ENCODE data around the gene CKAP4.
"Not testable (repeated sequence)": the region's sequence is repeated elsewhere in the genome, so short reads cannot be mapped to it uniquely, and the experiment has no call there.

CKAP4 gene

DNA sequence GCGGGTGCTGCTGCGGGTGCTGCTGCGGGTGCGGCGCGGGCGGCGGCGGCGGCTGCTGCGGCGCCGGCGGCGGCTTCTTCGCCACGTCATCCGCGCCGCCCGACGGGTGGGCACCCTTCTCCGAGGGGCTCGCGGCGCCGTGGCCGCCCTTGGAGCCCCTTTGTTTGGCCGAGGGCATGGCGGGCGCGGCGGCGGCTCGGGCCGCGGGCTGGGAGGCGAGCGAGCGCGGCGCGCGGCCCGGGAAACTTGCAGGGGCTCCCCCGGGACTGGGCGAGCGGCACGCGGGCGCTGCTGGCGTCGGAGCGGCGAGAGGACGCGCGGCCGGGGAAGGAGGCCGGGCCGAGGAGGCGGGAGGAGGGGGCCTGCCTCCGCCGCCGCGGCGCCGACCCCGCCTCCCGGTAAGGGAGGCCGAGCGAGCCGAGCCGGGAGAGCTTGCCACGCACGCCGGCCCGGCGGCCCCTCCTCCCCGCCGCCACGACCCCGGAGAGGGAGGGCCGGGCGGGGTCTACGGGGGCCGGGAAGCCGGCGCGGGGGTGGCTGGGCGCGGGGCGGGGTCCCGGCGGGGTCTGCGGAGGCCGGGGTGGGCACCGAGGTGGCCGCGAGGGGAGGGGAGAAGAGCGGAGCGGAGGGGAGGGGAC lies at the start of gene CKAP4:
Gene CKAP4, minus strand, starts transcription at position 347 of the 638 bp plus-strand sequence. Its CDS starts 169 bp downstream, at position 178.
- DNase-seq (ENCODE audit: low read depth in 2 of 2), result no peak

GRCh38 chr12:106297075-106297474 lies 49.3 kb upstream of the CKAP4 start:
- no peak for DNase-seq (ENCODE audit: low read depth in 2 of 2)

DNA sequence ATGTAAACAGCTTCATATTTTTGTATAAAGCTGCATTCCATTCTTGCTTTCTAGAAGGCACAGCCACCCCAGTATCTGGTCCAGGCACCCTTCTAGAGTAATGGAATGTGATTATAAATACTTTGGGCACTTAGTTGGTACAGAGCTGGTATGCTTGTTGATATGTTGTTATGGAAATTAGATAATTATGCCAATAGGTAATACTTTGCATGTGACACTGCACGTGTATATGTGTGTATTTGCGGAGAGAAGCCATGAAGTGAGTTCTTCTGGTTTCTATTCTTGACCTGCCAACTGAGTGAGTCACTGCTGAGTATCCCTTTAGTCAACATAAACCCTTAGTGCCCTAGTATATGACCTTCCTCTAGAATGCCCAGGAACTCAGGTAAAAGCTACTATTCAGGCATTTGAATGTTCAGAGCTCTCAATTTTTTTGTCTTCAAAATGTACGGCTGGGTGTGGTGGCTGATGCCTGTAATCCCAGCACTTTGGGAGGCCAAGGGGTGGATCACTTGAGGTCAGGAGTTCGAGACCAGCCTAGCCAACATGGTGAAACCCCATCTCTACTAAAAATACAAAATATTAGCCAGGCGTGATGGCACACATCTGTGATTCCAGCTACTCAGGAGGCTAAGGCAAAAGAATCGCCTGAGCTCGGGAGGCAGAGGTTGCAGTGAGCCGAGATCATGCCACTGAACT lies 48.5 kb upstream of the CKAP4 start:
- no peak for DNase-seq (ENCODE audit: low read depth in 2 of 2)

GRCh38 chr12:106292339-106292738 lies 44.5 kb upstream of the CKAP4 start:
- no peak for DNase-seq (ENCODE audit: low read depth in 2 of 2)

DNA sequence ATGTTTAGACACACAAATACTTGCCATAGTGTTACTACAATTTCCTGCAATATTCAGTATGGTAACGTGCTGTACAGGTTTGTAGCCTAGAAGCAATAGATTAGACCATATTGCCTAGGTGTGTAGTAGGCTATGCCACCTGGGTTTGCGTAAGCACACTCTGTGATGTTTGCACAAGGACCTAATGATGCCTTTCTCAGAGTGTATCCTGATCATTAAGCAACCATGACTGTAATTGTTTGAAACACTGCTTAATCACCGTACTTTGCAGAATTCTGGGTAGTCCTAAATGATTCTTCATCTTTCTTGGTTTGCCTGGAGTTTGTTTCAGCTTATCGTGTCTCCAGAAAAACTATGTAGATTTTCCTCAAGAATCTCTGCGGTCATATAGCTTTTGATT lies 43.5 kb upstream of the CKAP4 start:
- no peak for DNase-seq (ENCODE audit: low read depth in 2 of 2)

GRCh38 chr12:106290666-106291065 lies 42.8 kb upstream of the CKAP4 start:
- no peak for DNase-seq (ENCODE audit: low read depth in 2 of 2)

DNA sequence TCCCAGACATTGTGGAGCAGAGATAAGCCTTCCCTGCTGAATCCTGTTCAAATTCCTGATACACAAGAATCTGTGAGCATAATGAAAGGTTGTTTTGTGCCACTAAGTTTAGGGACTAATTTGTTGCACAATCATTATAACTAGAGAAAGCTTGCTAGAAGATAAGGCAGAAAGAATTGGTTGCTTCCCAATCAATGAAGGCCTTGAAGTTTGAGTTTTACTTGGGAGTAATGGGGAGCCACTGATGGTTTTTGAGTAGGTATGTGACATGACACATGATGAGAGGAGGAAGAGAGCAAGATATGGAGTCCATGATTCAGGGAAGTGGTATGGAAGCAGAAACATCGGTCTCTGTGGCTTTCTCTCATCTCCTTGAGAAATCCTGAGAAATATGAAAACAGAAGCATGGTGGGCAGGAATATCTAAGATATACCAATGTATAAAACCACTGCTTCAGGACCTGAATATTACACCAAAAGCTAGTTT lies 41.4 kb upstream of the CKAP4 start:
- DNase-seq (ENCODE audit: low read depth in 2 of 2), result no peak

DNA sequence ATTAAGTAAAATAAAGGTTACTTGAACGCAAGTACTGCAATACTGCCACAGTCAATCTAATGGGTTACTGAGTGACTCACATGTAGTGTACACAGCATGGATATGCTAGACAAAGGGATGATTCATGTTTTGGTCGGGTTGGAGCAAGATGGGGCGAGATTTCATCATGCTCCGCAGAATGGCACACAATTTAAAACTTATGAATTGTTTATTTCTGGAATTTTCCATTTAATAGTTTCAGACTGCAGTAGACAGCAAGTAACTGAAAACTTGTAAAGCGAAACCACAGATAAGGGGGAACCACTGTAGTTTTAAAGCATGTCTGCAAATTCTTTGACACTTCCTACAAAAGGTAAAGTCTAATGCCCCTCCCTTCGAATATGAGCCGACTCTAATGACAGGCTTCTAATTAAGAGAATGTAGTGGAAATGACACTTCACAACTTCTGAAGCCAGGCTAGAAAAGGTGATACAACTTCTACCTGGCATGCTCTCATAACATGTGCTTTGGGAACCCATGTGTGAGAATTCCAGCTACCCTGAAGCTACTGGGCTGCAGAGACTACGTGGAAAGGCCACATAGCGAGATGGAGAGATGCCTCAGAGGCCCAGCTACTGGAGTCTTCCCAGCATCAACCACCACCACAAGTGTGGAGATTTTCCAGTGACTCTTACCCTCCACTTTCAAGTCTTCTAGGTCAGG lies 40.8 kb upstream of the CKAP4 start:
- no peak for DNase-seq (ENCODE audit: low read depth in 2 of 2)

DNA sequence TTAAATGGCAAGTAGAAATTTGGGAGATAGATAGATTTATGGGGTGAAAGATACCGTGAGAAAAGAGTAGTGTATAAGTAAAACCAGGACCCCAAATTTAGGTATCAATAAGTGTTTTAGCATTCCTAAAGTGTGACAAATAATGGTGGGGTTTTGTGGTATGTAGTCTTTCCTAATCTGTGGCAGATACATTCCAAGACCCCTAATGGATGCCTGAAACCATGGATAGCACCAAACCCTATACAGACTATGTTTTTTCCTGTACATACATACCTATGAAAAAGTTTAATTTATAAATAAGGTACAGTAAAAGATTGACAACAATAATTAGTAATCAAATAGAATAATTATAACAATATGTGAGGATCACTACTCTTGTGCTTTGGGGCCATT lies 40.3 kb upstream of the CKAP4 start:
- no peak for DNase-seq (ENCODE audit: low read depth in 2 of 2)

DNA sequence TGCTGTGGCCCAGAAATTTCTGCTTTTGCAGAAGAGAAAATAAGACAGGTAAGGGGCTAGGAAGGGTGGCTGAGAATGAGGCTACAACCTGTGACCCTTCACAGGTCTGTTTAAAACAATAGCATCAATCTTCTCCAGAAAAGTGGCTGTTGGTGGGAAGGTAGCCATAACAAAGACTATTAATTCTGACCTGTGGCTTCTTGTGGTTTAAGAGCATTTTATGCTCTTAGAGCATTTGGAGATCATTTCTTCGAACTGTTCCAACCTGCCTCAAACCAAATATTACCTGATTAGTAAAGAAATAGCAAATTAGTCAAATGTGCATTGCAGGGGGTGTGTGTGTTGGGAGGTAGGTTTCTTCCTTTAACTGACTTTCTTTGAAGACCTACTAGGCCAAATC lies 39.5 kb upstream of the CKAP4 start:
- no peak for DNase-seq (ENCODE audit: low read depth in 2 of 2)

GRCh38 chr12:106286576-106287162 lies 38.8 kb upstream of the CKAP4 start:
- DNase-seq (ENCODE audit: low read depth in 2 of 2), result not testable (repeated sequence)

GRCh38 chr12:106285982-106286381 lies 38.2 kb upstream of the CKAP4 start:
- no peak for DNase-seq (ENCODE audit: low read depth in 2 of 2)

- DNase-seq (ENCODE audit: low read depth in 2 of 2), result no peak
Observed at GRCh38 chr12:106284358-106285105, 36.7 kb upstream of the CKAP4 start.

GRCh38 chr12:106282457-106283097 lies 34.8 kb upstream of the CKAP4 start:
- DNase-seq (ENCODE audit: low read depth in 2 of 2), result no peak

DNA sequence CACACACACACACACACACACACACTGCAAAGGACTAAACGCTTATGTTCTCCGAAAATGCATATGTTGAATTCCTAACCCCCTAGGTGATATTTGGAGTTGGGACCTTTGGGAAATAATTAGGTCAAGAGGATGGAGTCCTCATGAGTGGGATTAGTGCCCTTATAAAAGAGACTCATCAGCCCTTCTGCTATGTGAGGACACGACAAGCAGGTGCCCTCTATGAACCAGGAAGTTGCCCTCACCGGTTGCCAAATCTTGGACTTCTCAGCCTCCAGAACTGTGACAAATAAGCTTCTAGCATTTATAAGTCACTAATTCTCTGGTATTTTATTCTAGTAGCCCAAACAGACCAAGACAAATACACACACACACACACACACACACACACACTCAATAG lies 34.0 kb upstream of the CKAP4 start:
- DNase-seq (ENCODE audit: low read depth in 2 of 2), result no peak

- no peak for DNase-seq (ENCODE audit: low read depth in 2 of 2)
Observed at GRCh38 chr12:106281056-106281782, 33.4 kb upstream of the CKAP4 start.

GRCh38 chr12:106280106-106280505 lies 32.3 kb upstream of the CKAP4 start:
- DNase-seq (ENCODE audit: low read depth in 2 of 2), result no peak

DNA sequence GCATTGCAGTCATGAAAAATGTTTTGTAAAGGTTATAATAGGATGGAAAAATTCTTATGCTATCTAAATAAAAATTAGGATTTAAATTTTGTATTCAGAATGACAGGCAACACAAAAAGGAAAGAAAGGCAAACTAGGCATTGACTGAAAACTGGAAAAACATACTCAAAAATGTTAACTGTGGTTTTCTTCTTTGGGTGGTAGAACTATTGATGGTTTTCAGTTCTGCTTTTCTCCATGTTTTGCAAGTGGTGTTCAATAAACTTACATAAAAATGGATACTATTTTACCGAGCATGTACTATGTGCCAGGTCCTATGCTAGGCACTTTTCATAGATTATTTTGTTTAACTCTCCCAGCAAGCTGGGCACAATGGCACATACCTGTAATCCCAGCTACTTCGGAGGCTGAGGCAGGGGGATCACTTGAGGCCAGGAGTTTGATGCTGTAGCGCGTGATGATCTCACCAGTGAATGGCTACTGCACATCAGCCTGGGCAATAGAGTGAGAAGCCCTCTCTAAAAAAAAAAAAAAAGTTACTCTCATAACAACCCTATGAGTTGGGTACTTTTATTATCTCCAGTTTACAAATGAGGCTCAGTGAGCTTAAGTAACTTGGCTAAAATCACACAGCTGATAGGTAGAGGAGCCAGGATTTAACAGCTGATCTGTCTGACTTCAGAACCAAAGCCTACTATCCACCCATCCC lies 28.4 kb upstream of the CKAP4 start:
- no peak for DNase-seq (ENCODE audit: low read depth in 2 of 2)

DNA sequence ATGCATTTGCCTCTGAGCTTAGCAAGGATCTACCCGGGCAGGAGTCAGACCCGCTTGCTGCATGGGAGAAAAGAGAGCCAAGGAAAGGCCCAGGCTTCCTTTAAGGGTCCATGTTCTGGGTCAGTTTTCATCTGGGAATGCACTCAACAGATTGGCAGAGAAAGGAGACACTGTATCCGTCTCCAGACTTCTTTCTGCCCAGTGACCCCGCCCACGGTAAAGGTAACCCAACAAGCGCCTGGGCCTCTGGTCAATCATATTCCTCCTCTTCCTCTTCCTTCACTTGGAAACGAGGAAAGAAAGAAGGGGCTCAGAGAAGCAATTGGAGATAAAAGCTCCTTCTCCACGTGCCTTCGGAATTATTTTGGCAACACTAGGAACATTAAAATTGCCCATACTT lies 27.6 kb upstream of the CKAP4 start:
- DNase-seq (ENCODE audit: low read depth in 2 of 2), result no peak

DNA sequence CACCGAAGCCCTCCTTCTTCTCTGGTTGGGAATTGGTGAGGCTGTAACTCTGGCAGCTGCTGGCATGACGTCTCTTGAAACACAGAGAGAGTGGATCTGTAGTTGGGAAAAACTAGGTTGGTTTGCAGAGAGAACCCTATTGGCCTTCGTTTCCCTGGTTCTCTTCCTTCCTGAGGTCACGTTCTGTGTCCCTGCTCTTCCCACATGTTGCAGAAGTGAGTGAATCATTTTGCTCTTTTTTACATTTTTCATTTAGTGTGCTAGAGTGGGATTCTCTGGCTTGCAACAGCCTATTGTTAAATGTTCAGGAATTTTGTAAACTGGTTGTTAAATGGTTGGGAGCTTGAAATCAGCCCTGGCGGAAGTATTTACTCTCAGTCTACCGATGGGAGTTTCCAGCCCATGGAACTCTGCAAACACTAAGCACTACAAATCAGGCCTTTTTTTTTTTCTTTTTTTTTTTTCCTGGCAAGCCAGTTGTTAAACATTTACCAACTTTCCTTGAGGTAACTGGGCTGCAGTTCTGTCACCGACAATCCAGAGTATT lies 26.8 kb upstream of the CKAP4 start:
- DNase-seq (ENCODE audit: low read depth in 2 of 2), result no peak
